ENCODE results near the gene PBXIP1.
A peak's percentile ranks its signal among the peaks of the same experiment; 100 is the strongest.
"Not testable (repeated sequence)": the region's sequence is repeated elsewhere in the genome, so short reads cannot be mapped to it uniquely, and the experiment has no call there.

PBXIP1 gene

DNA sequence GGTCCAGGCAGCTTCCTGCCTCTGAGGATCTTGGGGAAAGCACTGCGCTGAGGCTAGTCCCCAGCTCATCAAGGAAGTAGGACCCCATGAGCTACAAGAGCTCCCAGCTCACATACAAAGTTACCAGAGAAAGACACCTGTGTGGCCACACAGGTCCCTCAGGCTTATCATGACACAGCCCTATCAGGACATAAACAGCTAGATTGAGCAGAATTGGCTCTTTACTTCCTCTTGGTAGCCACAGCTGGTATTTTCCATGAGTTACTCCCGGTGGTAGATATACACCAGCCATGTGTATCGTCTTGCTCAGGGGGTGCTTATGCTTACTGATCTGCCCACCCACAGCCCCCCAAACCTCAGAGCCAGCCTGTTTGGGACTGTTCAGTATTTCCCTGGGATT is 38.7 kb upstream of the PBXIP1 start:
- no peak for DNase-seq

DNA sequence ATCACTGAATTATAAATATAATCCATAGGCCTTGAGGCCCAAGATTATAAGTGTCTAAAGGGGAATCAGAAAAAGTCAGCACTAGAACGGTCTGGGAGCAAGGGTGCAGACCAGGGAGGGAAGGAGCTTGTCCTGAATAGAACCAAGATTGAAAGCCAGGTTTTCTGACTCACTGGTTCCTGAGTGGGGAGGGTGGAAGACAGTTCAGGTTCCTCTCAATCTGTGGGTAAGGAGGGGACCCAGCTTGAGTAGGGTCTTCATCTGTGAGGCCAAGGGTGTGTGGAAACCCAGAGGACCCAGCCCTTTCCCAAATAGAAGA is 38.3 kb upstream of the PBXIP1 start:
- no peak for DNase-seq

DNA sequence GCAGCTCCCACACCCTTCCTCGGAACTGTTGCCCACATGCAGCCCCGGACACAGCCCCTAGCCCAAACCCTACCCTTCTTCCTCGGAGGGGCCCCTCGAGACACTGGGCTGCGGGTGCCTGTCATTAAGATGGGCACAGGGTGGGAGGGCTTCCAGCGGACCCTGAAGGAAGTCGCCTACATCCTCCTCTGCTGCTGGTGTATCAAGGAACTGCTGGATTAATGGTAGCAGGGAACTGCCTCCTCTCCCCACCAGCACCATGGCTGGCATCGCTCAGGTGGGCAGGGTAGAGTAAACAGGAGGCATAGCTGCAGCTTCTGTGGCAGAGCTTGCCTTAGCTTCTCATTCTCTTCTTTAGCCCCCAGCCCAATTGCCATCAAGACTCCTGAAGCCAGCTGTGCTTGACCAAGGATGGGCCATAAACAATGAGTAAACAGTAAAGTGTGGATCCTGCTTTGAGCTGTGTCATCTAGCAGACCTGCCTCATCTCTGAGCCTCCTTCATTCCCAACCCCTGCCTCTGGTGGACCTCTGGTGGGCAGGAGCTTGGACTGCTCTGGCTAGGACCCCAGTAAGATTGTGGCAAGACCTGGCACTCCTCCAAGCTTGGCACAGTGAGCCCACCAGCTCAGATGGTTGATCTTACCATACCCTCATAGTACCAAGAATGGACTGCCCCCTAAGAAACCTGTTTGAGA is 37.8 kb upstream of the PBXIP1 start, which contains the start of gene LENEP:
Gene LENEP, plus strand, starts transcription at position 15 of the 697 bp plus-strand sequence. Its CDS starts 22 bp downstream, at position 37.
- no peak for DNase-seq

DNA sequence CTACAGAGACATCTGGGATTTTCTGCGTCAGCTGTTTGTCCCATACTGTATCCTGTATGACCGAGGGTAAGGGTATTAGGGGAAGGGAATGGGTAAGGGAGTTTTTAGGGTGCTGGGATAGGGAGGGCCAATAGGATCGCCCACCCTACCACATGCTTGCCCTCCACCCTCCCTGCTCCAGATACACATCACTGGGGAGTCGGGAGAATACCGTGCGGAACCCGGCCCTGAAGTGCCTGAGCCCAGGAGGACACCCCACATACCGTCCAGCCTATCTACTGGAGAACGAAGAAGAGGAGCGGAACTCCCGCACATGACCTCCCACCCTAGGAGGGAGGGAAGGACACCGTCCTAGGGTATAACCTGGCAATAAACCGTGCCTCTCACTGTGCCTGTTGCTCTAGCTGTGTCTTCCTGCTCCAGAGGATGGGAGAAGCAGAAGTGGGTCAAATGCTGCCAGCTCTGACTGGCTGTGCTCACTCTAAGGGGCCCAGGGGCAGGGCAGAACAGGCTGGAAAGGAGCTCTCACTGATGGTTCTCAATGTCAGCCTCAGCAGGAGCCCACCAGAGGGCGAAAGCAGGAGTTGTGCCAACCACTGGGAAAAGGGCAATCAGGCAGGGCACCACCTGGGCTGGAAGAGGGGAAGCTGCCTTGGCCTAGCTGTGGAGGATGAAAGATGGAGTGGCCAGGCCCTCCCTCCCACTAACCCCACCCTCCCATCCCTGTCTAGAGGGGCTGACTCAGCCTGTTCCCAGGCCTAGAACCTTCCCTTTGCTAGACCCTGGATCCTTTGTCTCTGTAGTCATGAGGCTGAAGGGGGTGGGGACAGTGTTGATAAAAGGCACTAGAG is 37.0 kb upstream of the PBXIP1 start:
- DNase-seq, result peak; percentile 65

- DNase-seq, result no peak
Observed at GRCh38 chr1:154990276-154990675, 34.4 kb upstream of the PBXIP1 start.

- no peak for DNase-seq
Observed at GRCh38 chr1:154989195-154989860, 33.4 kb upstream of the PBXIP1 start.

DNA sequence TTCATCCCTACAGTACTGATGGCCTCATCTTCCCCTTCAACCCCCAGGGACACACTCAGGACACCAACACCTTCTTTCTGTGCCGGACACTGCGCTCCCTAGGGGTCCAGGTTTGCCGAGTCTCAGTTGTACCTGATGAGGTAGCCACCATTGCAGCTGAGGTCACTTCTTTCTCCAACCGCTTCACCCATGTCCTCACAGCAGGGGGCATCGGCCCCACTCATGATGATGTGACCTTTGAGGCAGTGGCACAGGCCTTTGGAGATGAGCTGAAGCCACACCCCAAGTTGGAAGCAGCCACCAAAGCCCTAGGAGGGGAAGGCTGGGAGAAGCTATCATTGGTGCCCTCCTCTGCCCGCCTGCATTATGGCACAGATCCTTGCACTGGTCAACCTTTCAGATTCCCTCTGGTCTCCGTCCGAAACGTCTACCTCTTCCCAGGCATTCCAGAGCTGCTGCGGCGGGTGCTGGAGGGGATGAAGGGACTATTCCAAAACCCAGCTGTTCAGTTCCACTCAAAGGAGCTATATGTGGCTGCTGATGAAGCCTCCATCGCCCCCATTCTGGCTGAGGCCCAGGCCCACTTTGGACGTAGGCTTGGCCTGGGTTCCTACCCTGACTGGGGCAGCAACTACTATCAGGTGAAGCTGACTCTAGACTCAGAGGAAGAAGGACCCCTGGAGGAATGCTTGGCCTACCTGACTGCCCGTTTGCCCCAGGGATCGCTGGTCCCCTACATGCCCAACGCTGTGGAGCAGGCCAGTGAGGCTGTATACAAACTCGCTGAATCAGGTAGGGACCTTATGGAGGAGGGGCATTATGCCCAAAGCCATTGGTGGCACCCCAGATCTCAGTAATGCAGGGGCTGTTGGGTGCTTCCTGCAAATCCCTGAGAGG is 32.4 kb upstream of the PBXIP1 start:
- peak; percentile 64 for DNase-seq

DNA sequence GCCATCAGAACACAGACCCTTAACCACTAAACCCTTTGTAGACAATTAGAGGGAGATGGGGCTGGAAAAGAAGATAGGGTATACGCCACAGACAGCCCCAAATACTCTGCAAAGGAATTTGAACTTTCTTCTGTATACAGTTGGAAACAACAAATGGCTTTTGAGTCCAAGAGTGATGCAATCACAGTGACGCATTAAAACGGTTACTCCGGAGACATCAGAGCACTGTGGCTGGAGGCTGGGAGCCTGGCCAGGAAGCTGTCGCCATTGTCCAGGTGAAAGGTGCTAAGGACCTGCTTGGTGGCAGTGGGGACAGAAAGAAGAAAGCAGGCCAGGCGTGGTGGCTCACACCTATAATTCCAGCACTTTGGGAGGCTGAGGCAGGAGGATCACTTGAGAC is 31.4 kb upstream of the PBXIP1 start:
- DNase-seq, result no peak

- DNase-seq, result not testable (repeated sequence)
Observed at GRCh38 chr1:154986736-154987135, 30.8 kb upstream of the PBXIP1 start.

DNA sequence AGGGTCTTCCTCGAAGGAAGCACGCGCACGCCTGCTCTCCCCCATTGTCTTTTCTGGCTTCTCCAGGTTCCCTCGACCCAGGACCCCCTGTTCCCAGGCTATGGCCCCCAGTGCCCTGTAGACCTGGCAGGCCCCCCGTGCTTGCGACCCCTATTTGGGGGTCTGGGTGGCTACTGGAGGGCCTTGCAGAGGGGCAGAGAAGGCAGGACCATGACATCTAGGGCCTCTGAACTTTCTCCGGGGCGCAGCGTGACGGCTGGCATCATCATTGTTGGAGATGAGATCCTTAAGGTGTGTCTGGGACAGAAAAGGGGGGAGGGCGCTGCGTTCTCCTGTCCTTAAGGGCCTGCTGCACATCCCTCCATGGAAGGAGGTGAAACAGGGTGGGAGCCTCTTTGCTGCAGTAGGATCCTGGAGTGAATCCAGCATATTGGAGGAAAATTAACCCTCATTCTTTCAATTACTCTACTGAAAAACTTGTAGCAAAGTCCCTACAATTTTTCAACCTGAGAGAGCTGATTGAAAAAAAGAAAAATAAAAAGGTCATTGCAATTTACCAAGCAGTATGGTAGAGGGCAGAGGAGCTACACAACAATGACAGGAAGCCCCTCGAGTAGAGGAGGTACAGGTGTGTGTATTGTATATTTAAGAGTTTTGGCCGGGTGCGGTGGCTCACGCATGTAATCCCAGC is 28.0 kb upstream of the PBXIP1 start:
- DNase-seq, result no peak

DNA sequence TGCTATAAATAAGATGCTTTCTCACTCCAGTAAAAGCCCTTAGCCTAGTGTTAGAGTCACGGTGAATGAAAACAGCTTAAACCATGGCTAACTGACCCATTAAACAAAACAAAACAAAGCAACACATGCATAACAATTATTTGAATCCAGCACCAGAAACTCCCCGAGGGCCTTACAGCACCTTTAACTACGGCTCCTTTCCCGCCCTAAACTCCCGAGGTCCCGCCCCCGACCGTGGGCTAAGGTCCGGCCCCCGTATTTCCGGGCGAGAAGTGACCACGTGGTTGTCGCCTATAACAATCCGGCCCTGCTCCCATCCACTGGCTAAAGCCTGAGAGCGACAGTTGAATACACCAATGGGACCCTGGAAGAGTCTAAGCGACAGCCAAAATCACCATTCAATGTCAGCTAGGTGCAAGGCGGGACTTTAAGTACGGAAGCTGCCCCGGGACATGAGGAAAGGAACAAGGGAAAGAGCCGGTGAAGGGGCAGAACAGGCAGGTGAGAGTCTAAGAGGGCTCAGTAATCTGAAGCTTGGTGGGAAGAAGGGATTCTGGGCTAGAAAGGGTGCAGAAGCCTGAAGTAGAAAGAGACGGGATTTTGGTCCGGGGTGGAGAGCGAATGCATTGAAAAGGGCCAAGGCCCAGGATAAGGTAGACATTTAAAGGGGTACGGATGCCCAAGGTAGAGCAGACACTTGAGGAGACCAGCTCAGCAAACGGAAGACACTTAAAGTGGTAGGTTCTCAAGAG is 27.2 kb upstream of the PBXIP1 start, which contains the start of gene FLAD1:
Gene FLAD1, plus strand, starts transcription at position 448 of the 752 bp plus-strand sequence. CDS start 351 bp downstream, outside the sequence.
- peak; percentile 100 for DNase-seq

DNA sequence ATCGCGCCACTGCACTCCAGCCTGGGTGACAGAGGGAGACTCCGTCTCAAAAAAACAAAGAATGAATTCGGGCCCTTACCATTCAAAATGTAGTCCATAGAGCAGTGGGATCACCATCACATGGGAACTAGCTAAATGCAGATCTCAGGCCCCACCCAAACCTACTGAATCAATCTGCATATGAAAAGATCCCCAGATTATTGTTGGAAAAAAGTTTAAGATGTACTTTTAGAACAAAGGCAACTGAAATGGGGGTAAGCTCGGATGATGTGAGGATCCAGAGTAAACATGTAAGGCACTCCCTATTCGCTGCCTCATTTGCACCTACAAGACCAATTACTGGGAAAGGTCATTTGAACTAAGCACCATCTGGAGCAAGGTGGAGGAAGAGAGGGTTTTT is 26.4 kb upstream of the PBXIP1 start:
- peak; percentile 56 for DNase-seq

GRCh38 chr1:154978360-154978759 is 22.5 kb upstream of the PBXIP1 start:
- DNase-seq, result no peak

GRCh38 chr1:154977762-154978161 is 21.9 kb upstream of the PBXIP1 start:
- DNase-seq, result not testable (repeated sequence)

DNA sequence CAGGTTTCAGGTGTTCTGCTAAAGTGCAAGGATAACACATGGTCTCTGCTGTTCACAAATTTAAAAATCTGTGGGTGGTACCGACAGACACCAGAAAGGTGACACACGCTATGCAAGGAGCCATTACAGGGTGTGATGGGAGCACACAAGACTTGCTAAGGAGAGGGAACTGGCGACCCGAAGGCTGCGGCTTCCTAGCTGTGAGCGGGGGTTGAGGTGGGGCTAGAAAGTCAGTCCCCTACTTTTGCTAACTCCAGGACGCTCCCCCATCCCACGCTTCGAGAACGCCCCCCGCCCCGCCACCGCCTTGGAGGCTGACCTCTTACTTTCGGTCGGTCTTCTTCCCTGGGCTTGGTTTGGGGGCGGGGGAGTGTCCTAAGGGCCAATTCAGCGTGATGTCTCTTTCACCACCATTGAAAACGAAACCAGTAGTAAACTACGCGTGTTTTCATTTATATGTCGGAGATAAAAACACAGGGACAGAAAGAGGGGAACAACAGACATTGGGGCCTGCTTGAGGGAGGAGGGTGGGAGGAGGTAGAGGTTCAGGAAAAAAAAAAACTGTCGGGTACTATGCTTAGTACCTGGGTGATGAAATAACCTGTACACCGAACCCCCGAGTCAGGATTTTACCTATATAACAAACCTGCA is 19.6 kb upstream of the PBXIP1 start:
- DNase-seq, result peak; percentile 72

GRCh38 chr1:154974808-154975408 is 19.0 kb upstream of the PBXIP1 start:
- peak; percentile 99 for DNase-seq

- DNase-seq, result peak; percentile 100
Observed at GRCh38 chr1:154974102-154974807, 18.4 kb upstream of the PBXIP1 start, which contains the start of gene CKS1B. Gene CKS1B, plus strand, starts transcription at chr1:154974681. Its CDS starts 65 bp downstream, at chr1:154974746.

DNA sequence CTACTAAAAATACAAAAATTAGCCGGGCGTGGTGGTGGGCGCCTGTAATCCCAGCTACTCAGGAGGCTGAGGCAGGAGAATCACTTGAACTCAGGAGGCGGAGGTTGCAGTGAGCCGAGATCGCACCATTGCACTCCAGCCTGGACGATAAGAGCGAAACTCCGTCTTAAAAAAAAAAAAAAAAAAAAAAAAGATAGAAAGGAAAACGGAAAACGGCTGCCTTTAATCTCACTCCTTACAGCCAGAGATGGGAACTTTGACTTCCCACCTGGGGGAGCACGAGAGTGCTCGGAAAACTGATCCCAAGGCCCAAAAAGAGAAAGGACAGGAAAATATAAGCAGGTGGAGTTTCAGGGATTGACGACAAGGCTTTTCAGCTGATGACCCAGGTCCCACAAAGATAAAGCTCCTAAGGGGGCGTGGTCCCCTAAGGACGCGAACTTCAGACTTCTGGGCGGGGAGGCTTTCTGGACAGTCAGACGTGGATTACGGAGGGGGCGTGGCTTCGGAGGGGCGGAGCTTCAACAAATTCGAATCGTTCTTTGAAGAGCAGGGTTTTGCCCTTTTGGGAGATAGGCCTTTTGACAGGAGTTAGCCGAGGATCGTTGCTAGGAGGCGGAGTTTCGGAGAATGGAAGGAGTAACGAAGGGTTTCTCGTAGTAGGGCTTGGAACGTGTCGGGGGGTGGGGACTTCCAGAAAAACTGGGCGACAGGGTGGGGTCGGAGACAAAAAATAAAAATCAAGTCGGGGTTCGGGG is 17.6 kb upstream of the PBXIP1 start:
- peak; percentile 100 for DNase-seq

Data from hematopoietic multipotent progenitor cell treated with erythropoietin and hydrocortisone succinate and interleukin-3 and kit ligand, for 6 days (in vitro differentiated cells).